Measurements from ENCODE around the gene SLC26A4.

SLC26A4 gene

DNA sequence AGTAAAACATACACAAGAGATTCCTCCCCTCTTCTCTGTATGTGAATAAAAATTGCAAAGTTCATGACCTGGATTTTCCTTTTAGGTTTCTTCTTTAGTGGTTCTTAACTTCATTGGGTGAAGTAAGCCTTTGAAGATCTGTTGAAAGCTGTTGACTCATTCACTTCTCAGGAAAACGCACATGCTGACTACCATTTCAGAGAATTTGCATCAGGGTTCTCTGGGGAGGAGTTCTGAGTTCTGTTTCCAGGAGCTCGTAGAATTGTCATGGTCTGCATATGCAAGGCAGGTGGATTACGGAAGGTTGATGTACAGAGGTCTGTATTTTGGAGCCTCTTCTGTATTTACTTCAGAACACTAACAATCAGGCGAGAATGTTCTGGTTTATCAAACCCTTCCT is 962 bp upstream of the SLC26A4 start:
- peak; percentile 50 for DNase-seq (ENCODE audit: low read depth, low spot score)

DNA sequence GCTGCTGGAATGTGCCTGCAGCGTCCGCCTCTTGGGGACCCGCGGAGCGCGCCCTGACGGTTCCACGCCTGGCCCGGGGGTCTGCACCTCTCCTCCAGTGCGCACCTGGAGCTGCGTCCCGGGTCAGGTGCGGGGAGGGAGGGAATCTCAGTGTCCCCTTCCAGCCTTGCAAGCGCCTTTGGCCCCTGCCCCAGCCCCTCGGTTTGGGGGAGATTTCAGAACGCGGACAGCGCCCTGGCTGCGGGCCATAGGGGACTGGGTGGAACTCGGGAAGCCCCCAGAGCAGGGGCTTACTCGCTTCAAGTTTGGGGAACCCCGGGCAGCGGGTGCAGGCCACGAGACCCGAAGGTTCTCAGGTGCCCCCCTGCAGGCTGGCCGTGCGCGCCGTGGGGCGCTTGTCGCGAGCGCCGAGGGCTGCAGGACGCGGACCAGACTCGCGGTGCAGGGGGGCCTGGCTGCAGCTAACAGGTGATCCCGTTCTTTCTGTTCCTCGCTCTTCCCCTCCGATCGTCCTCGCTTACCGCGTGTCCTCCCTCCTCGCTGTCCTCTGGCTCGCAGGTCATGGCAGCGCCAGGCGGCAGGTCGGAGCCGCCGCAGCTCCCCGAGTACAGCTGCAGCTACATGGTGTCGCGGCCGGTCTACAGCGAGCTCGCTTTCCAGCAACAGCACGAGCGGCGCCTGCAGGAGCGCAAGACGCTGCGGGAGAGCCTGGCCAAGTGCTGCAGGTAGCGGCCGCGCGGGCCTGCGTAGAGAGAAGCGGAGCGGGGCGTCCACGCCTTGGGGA is 645 bp downstream of the SLC26A4 start:
- DNase-seq (ENCODE audit: low read depth, low spot score) = peak; percentile 78

DNA sequence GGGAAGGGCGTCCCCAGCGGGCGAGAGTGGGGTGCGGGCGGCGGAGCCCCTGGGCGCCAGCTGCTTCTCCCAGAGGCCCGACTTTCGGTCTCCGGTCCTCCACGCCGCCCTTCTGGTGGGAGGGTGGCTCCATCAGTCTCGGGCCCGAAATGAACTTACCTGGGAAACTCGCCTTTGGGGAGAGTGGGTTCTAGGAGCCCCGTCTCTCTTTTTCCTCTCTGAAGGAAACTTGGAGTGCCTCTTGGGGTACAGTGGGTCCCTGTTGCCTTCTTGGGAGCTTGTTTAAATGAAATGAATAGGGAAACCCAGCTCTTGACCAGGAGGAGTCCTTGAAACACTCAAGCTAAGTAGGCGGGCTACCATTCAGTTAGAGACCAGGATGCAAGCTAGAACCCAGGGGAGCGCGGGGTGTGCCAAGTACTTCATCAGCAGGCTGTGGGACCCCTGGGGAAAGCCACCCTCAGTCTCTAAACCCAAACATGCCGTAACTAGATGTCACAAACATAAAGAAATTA is 1.3 kb downstream of the SLC26A4 start:
- no peak for DNase-seq (ENCODE audit: low read depth, low spot score)

DNA sequence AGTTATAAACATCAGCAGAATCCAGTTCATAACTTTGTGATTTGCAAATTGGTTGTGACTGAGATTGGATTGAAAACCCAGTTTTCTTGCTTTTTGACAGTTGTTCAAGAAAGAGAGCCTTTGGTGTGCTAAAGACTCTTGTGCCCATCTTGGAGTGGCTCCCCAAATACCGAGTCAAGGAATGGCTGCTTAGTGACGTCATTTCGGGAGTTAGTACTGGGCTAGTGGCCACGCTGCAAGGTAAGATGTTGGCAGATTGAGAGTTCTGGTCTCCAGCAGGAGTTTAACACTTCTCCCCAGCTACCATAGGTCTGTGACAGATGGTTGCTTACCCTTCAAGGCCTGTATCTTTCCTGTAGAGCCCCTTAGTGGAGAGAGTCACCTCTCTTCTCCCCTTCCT is 2.6 kb downstream of the SLC26A4 start:
- DNase-seq (ENCODE audit: low read depth, low spot score) = no peak

DNA sequence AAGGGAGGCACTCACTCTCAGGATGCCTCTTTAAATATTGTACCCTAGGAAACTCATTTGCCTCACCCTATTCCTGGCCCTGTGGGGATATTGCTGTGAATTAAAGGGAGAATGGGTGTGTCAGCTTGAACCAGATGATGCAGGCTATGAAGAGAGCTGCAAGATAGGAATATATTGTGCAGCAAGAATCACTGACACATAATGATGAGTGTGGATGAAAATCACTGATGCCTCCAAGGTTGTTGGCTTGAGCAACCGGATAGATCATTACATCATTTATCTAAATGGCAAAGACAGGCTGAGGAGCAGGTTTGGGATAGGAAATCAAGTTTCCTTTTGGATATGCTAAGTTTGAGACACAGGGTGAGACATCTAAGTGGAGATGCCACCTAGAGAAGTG is 6.2 kb downstream of the SLC26A4 start:
- no peak for DNase-seq (ENCODE audit: low read depth, low spot score)

DNA sequence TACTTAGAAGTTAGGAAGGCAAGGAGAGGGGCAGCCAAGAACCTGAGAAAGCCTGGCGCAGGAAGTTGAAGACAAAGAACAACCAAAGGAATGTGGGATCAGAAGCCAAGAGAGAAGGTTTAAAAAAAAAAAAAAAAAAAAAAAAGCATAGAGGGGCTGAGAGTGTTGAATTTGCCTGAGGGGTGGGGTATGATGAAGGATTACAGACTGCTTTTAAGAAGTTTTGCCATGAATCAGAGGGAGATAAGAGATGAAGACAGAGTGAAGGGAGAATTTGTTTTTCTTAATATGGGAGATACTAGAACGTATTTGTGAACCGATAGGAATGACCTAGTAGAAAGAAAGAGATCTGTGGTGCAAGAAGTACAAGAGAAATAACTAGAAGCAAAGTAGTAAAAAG is 6.7 kb downstream of the SLC26A4 start:
- DNase-seq (ENCODE audit: low read depth, low spot score) = no peak

DNA sequence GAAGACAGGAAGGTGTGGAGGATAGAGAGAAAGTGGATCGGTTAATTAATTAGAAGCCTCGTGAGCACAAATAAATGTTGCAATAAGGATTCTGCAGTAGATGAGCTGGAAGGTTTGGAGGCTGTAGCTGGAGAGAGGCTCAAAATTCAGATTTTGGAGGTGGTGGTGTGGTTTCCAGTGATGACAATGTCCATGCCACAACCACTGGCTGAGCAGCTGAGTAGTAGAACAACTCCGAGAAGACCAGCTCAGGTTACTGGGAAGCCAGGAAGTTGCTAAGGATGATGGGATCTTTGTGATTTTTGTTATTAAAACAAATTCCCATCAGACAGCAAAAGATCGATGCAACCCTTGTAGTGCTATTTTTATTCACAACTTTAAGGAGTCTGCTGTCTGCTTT is 7.7 kb downstream of the SLC26A4 start:
- DNase-seq (ENCODE audit: low read depth, low spot score) = no peak

DNA sequence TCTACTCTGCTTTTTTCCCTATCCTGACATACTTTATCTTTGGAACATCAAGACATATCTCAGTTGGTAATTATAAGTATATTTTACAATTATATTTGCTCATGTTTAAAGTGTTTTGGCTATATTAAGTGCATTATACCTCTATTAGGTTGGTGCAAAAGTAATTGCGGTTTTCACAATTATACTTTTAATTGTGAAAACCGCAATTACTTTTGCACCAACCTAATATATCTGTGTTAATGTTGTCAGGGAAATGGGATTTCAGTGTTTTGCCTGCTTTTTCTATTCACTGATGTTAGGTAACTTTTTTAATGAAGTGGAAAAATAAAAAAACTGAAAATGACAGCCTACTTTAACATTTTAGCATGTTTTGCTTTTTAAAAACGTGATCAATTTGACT is 11.6 kb downstream of the SLC26A4 start:
- DNase-seq (ENCODE audit: low read depth, low spot score) = no peak

DNA sequence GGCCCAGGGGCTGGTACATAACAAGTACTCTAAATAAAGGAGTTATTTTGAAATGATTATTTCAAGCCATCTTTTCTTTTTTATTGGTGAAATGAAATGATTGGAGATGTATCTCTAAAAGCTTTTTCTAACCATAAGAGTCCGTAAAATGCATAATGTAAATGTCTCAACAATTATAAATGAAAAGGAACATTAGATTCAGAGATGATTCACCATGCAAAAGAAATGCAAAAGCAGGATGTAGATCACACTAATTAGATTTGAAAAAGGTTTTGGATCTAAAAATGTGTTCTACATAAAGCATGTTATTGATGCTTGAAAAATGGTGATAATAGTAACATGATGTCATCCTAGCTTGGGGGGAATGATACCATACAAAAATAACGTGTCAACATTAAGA is 15.6 kb downstream of the SLC26A4 start:
- DNase-seq (ENCODE audit: low read depth, low spot score) = no peak

DNA sequence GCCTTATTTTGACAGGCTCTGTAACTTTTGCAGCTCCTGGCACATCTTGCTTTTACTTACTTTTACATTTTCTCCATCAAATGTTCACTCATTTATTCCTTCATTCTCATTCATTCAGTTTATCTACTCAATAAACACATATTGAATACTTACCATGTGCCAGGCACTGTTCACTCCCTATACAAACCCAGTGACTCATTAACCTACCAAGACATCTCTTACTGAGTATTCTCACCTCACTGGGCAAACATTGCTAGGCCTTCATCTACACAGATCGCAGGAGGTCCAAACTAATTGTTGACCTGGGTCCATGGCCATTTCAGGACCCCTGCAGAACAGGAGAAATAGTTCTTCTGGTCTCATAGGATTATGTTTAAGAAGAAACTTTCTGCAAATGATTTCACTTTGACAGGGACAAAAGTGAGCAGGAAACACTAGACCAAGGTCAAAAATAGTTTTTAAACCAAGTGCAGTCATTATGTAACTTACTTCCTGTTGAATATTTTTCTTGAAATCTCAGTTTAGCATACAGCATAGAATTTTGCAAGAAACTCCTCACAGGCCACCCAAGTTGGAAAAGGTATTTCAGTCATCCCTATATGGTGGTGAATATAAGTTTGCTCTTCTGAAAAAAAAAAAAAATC is 17.6 kb downstream of the SLC26A4 start:
- no peak for DNase-seq (ENCODE audit: low read depth, low spot score)

DNA sequence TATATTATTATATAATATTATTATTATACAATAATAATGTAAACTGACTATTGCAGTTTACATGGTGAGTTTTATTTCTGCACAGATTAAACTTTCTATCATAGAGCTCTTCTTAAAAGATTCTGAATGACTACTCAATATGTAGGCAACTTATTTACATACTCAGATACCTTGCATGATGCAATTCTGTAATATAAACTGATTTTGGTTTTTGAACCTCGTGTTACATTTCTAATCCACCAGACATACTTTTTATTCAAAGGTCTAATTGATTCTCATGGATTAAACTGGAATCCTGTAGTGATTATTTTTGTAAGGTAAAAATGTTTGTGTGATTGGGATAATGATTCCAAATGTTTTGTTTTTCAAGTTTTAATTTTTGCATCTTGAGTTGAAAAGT is 19.9 kb downstream of the SLC26A4 start:
- DNase-seq (ENCODE audit: low read depth, low spot score) = no peak

DNA sequence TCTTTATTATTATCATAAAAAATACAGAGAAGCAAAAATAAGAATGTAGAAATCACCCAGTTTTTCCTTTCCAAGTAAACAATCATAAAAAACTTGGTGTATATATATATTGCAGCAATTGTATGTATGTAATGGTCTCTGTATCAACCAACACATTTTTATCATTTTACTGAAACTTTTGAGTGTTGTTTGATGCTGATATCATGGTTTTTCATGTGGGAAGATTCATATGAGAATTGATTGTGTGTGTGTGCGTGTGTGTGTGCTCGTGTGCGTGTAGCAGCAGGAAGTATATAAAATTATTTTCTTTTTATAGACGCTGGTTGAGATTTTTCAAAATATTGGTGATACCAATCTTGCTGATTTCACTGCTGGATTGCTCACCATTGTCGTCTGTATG is 22.3 kb downstream of the SLC26A4 start:
- DNase-seq (ENCODE audit: low read depth, low spot score) = no peak

DNA sequence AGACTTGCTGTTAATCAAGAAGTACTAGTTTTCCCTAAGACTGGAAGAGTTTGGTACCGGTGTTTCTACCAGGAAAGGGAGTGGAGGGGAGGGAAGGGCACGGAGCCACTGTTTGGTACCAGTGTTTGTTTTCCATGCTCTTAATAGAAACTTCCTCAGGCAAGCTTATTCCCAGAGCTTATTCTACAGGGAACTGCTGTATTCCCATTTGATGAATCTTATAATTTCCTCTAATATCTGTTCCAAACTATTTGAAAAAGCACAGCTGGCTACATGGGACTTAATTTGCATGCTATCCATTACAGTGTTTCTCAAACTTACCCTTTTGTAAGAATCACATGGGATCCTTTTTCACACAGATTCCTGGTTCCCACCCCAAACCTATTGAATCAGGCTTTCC is 23.7 kb downstream of the SLC26A4 start:
- no peak for DNase-seq (ENCODE audit: low read depth, low spot score)

DNA sequence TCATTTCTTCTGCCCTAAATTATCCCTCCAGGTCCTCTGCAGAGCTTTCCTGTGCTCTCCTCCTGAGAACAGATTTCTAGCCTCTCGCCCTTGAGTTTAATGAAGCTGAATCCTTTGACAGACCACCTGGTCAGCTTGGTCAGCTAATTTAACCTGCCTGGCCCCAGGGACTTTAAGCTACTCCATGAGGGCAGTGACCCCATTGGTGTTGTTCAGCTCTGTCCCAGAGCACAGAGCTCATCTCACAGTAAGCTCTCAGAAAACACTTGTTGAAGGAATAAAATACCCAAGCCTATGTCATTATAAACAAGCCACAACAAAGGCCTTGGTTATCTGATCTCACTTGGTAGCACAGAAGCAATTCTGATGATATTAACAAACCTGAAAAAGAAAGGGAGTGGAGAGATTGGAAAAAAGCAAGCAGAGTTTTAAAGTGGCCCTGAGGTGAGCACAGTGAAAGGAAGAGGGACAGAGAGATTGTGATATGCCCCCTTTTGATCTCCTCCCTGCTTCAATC is 24.4 kb downstream of the SLC26A4 start:
- no peak for DNase-seq (ENCODE audit: low read depth, low spot score)

DNA sequence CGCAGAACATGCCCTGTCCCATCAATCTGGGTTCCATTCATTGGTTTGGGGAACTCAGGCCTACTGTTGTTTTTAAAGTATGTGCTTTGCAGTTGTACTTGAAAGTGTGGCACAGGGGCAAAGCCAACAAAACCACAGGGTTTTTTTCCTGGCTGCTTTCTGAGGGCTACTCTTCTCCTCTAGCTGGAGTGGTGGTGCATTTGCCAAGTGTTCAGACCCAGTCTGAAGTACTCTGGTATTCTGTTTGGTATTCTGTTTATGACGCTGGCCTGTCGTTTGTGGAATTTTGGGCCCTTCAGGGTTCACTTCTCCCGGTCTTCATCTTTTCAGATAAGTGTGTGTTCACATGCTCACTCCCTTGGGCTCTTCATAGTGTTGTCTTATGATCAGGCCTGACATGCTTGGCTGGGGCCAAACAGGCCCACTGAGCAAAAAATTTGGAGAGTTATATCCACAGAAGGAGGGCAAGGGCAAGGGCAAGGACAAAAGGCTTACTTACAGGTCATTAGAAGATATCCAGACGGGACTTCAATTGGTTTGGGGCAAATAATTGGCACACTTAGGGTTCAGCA is 26.3 kb downstream of the SLC26A4 start:
- peak; percentile 49 for DNase-seq (ENCODE audit: low read depth, low spot score)

DNA sequence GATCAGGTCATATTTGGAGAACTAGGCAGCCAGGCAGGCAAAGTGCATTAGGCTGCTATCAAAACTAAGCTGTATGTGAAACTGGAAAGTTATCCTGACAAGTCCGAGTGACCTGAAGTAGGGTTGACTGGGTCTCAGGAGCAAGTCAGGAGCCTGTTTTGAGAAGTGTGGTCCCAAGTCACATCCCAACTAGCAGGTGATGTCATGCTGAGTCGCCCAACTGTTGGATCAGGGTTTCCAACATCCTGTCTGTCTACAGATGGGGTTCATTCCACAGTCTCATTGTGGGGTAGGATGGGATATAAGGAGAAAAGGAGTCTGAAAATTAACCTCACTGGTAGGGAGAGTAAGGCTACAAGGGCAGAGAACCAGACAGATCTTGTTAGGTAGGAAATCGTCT is 27.0 kb downstream of the SLC26A4 start:
- DNase-seq (ENCODE audit: low read depth, low spot score) = peak; percentile 39

DNA sequence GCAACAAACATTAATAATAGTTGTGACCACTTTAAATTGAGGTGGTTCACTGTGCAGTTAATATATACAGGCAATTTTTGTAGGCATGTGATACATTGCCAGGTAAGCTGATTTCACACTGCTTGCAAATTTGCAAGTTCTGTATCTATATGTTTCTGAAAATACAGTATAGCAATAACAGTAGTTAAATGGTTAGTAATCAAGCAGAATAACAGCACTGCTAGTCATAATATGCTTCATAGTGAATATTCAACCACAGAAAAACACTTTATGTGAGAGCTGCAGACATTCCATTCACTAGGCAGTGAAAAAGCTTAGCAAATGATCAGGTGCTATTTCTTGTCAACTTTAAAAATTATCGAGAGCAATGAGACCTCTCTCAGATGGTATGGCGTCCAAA is 28.9 kb downstream of the SLC26A4 start:
- DNase-seq (ENCODE audit: low read depth, low spot score) = no peak

DNA sequence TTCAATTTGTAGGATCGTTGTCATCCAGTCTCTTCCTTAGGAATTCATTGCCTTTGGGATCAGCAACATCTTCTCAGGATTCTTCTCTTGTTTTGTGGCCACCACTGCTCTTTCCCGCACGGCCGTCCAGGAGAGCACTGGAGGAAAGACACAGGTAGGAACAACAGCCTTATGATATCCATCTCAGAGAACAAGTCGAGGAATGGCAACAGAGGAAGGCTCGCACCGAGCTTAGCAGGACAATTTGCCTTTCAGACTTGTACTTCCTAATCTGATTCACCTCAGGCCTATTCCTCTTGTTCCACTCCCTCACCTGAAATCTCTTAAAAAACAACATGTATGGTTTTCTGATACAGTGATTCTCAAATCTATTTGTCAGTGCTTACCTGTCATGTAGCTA is 29.5 kb downstream of the SLC26A4 start:
- no peak for DNase-seq (ENCODE audit: low read depth, low spot score)

DNA sequence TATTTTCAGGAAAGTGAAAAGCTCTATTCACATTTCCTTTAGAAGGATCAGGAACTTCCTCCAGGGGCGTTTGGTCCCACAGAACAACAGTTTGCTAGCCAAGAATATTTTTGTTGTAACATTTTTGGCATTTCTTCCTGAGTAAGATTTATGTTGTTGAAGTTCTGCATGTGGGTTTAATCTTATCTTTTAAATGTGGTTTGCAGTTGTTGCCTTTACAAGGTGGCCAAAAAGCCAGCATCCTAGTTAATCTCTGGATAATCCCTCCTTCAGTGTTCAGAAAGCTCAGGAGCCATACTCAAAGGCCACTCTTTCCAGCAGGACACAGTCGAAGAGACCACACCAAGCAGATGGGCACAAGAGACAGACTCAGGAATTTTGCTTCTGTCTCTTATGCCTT is 30.0 kb downstream of the SLC26A4 start:
- peak; percentile 73 for DNase-seq (ENCODE audit: low read depth, low spot score)

DNA sequence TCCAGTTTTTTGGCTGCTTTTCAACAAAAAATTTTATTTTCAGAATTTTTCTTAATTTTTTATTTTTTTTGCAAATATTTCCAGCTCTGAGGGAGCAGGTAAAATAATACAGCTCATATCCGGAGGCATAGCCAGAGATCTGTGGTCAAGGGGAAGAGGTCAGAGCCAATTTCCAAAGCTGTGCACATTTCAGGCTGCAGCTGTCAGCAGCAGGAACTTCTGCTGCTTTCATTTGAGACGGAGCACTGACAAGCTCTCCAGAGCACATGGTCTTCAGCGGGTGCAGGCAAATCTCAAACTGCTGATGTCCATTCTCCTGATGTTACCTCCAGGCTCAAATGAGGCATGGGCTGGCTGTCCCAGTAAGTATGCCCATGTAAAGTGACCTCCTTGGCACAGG is 31.1 kb downstream of the SLC26A4 start:
- peak; percentile 50 for DNase-seq (ENCODE audit: low read depth, low spot score)

DNA sequence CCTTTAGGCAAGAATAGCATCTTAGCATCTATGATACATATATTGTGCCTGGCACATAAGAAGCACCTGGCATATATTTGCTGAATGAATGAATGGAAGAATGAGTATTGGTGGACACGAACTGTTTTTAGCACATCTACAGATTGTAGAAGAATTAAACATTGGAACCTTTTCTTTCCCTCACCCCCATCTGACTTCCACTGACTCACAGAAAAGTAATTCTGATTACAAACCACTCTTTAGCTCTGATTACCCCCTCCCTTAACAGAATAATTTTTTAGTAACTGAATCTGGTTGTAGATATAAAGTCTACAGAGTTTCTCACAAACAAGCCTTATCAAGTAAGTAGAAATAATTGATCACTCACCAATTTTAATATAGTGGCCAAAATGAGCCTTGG is 31.9 kb downstream of the SLC26A4 start:
- peak; percentile 57 for DNase-seq (ENCODE audit: low read depth, low spot score)

DNA sequence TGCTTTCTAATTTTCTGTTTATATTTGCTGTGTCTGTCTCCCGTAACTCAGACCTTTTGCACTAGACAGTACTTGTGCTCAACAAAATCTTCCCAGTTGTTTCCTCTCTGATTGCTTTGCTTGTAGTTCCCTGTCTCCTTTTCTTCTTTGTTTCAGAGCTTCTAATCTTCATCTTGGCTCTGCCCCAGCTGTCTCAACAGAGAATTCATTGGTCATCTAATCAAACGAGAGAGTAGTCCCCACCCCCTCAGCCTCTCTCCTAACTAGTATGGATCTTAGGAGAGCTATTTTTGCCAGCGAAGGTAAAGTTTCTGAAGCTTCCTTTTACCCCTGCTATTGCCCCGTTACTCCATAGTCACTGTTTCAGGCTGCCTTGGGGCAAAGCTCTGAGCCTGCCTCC is 32.8 kb downstream of the SLC26A4 start:
- no peak for DNase-seq (ENCODE audit: low read depth, low spot score)

DNA sequence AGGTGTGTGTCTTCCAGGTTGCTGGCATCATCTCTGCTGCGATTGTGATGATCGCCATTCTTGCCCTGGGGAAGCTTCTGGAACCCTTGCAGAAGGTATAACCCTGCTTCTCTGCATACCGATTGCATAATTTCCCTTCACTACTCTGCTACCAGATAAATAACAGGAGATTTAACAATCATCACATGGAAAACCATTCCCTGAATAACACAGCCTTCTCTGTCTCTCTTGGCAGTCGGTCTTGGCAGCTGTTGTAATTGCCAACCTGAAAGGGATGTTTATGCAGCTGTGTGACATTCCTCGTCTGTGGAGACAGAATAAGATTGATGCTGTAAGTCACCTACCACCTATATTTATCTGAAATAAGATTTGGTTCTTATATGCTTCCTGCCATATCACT is 33.8 kb downstream of the SLC26A4 start:
- peak; percentile 42 for DNase-seq (ENCODE audit: low read depth, low spot score)

Data from astrocyte of the hippocampus (primary cell).